ENCODE data around the gene ARL1. TPM values are rescaled to one million over a fixed set of nuclear protein-coding genes. Genes with fewer than 3 reads are reported as not detected.

ARL1 gene
- total and polyA plus RNA-seq, 2 of the 4 experiments (the other 2 are of a cell fraction), result 124 to 163 TPM

Small RNA genes within 50 kb of the gene (microRNA-seq; reads per million reads assigned to microRNA genes)
- gene RF00019 (ENCODE audit: insufficient read depth, insufficient read length) (not detected), gene RNU6-1068P (ENCODE audit: insufficient read depth, insufficient read length) (not detected), gene RPS27P23 (ENCODE audit: insufficient read depth, insufficient read length) (not detected)

Small RNA genes within 50 kb of the gene (small RNA-seq; reads per million reads assigned to genes)
- gene RF00019 (0 reads per million in 5 experiments), gene RNU6-1068P (0 reads per million in 5 experiments), gene RPS27P23 (0 reads per million in 5 experiments)

Other genes starting within 250 kb of the ARL1 start
- not detected in 2 replicates for gene SLC5A8, start 197.5 kb downstream of the ARL1 start, total RNA-seq (2012; rRNA removed)
- gene SLC5A8, start 197.5 kb downstream of the ARL1 start, polyA plus RNA-seq (2012; rRNA removed), result not detected in 2 replicates
- 22.0 and 29.7 TPM in 2 replicates for gene UTP20, start 127.7 kb downstream of the ARL1 start, total RNA-seq (2012; rRNA removed)
- gene UTP20, start 127.7 kb downstream of the ARL1 start, polyA plus RNA-seq (2012; rRNA removed), result 6.3 and 6.8 TPM in 2 replicates
- gene SPIC, start 67.6 kb upstream of the ARL1 start, total RNA-seq (2012; rRNA removed), result not detected in 2 replicates
- not detected in 2 replicates for gene SPIC, start 67.6 kb upstream of the ARL1 start, polyA plus RNA-seq (2012; rRNA removed)
- not detected in 2 replicates for gene MYBPC1, start 187.2 kb upstream of the ARL1 start, total RNA-seq (2012; rRNA removed)
- not detected in 2 replicates for gene MYBPC1, start 187.2 kb upstream of the ARL1 start, polyA plus RNA-seq (2012; rRNA removed)